H1 (cell line): Measurements from ENCODE around the gene TOP3B. TPM values are rescaled to one million over a fixed set of nuclear protein-coding genes. Genes with fewer than 3 reads are reported as not detected.

Experiments used
- CTCF ChIA-PET: fragments of 300-600 bp; sonication (Branson Sonifier 250); formaldehyde crosslinking; loops from one replicate; lab custom pipeline; 2021; ENCODE audit not compliant: partially characterized antibody; lab: Charles Lee
- POLR2A ChIA-PET: fragments of 300-600 bp; sonication (Branson Sonifier 250); formaldehyde crosslinking; loops from one replicate; lab custom pipeline; 2021; ENCODE audit warnings: inconsistent platforms; ENCODE audit not compliant: partially characterized antibody; lab: Charles Lee
- DNase-seq, 2 experiments: peaks; one replicate each; pipeline versions ENCODE4 v3.0.0 to v3.0.0-alpha.2; 2010 to 2022; ENCODE audit warnings: low spot score in 2 of 2, low read depth in 1 of 2, mixed read lengths in 1 of 2
- FAIRE-seq: peaks from 2 replicates; lab custom pipeline; 2011; peaks lifted over from hg19 to GRCh38; lab: Jason Lieb, UNC
- H2AFZ ChIP-seq: 2 replicates; pipeline ENCODE4 v1.8.1; 2012; ENCODE audit warnings: low read length, inconsistent platforms
- H2AK5ac ChIP-seq: 2 replicates; pipeline ENCODE4 v1.6.1; 2013; ENCODE audit warnings: low read depth, low read length
- H2BK120ac ChIP-seq: replicated peaks from 2 replicates; pipeline ENCODE3; 2013; ENCODE audit warnings: low read depth, low read length, inconsistent platforms
- H2BK12ac ChIP-seq: 2 replicates; pipeline ENCODE4 v1.6.1; 2013; ENCODE audit warnings: low read depth, low read length
- H2BK15ac ChIP-seq: 2 replicates; pipeline ENCODE4 v1.6.1; 2013; ENCODE audit warnings: low read length
- H2BK20ac ChIP-seq: 2 replicates; pipeline ENCODE4 v1.6.1; 2013; ENCODE audit warnings: low read length
- H2BK5ac ChIP-seq: 2 replicates; pipeline ENCODE4 v1.6.1; 2013; ENCODE audit warnings: low read depth, low read length
- H3K14ac ChIP-seq: 2 replicates; pipeline ENCODE4 v1.6.1; 2013; ENCODE audit warnings: inconsistent platforms; ENCODE audit not compliant: insufficient read length
- H3K18ac ChIP-seq: 2 replicates; pipeline ENCODE4 v1.6.1; 2013; ENCODE audit warnings: low read length; ENCODE audit errors: extremely low read depth
- H3K23ac ChIP-seq: 2 replicates; pipeline ENCODE4 v1.6.1; 2013; ENCODE audit warnings: inconsistent platforms; ENCODE audit not compliant: insufficient read length
- H3K23me2 ChIP-seq: 2 replicates; pipeline ENCODE4 v1.6.1; 2013; ENCODE audit warnings: low read depth, low read length
- H3K27ac ChIP-seq: 2 replicates; pipeline ENCODE4 v1.6.1; 2011; ENCODE audit warnings: low read depth, low read length, inconsistent platforms
- H3K27me3 ChIP-seq, 4 experiments: replicated peaks in 1 of 4; 1 replicate in 1 of 4; 2 replicates in 3 of 4; pipeline versions ENCODE4 v1.6.1 to v1.8.1; 2011 to 2013; ENCODE audit warnings: low read length in 3 of 4, mild to moderate bottlenecking in 3 of 4, inconsistent platforms in 2 of 4, mixed read lengths in 2 of 4, moderate library complexity in 1 of 4; ENCODE audit not compliant: control insufficient read depth in 3 of 4, insufficient read depth in 3 of 4; ENCODE audit errors: extremely low read depth in 1 of 4
- H3K36me3 ChIP-seq, 4 experiments: 2 replicates each; pipeline versions ENCODE4 v1.6.1 to v1.8.1; 2011 to 2013; ENCODE audit warnings: mild to moderate bottlenecking in 4 of 4, low read length in 3 of 4, moderate library complexity in 2 of 4, control low read depth in 1 of 4, inconsistent platforms in 1 of 4; ENCODE audit not compliant: insufficient read depth in 4 of 4, control insufficient read depth in 2 of 4
- H3K4ac ChIP-seq: replicated peaks from 2 replicates; pipeline ENCODE3; 2013; ENCODE audit warnings: low read length, low read depth, mixed read lengths, inconsistent platforms; ENCODE audit not compliant: insufficient read length
- H3K4me1 ChIP-seq, 4 experiments: replicated peaks in 1 of 4; 1 replicate in 1 of 4; 2 replicates in 3 of 4; pipeline versions ENCODE4 v1.6.1 to v1.8.1; 2011 to 2013; ENCODE audit warnings: low read length in 3 of 4, inconsistent platforms in 2 of 4, mixed read lengths in 1 of 4; ENCODE audit not compliant: insufficient read depth in 4 of 4, control insufficient read depth in 3 of 4
- H3K4me2 ChIP-seq, 2 experiments: 2 replicates each; pipeline versions ENCODE4 v1.6.1 to v1.8.1; 2011 to 2013; ENCODE audit warnings: low read depth in 2 of 2, low read length in 2 of 2, control low read depth in 1 of 2, inconsistent platforms in 1 of 2, mild to moderate bottlenecking in 1 of 2; ENCODE audit not compliant: insufficient read depth in 1 of 2
- H3K4me3 ChIP-seq, 4 experiments: fragments of 200-600, 300-600 bp in 1 of 4; sonication (generic), shearing (Covaris generic), sonication (Bioruptor Twin) in 1 of 4; 2 replicates each; pipeline versions ENCODE4 v1.5.1 to v1.8.1; 2011 to 2016; ENCODE audit warnings: low read length in 4 of 4, low read depth in 3 of 4, control low read depth in 2 of 4, inconsistent platforms in 2 of 4, mild to moderate bottlenecking in 2 of 4, mixed read lengths in 1 of 4, moderate library complexity in 1 of 4; ENCODE audit not compliant: insufficient read depth in 2 of 4; ENCODE audit errors: extremely low read depth in 1 of 4
- H3K56ac ChIP-seq: replicated peaks from 2 replicates; pipeline ENCODE3; 2013; ENCODE audit warnings: low read depth, mild to moderate bottlenecking, mixed read lengths, low read length, inconsistent platforms; ENCODE audit not compliant: insufficient read length
- H3K79me1 ChIP-seq: 2 replicates; pipeline ENCODE4 v1.6.1; 2013; ENCODE audit warnings: low read depth, low read length, control low read depth
- H3K79me2 ChIP-seq, 2 experiments: 2 replicates each; pipeline versions ENCODE4 v1.6.1 to v1.8.1; 2012 to 2013; ENCODE audit warnings: low read length in 2 of 2, mild to moderate bottlenecking in 2 of 2, inconsistent platforms in 1 of 2; ENCODE audit not compliant: insufficient read depth in 2 of 2, control insufficient read depth in 1 of 2
- H3K9ac ChIP-seq, 4 experiments: replicated peaks in 1 of 4; 1 replicate in 1 of 4; 2 replicates in 3 of 4; pipeline versions ENCODE4 v1.6.1 to v1.8.1; 2011 to 2013; ENCODE audit warnings: low read depth in 3 of 4, low read length in 3 of 4, control low read depth in 2 of 4, mild to moderate bottlenecking in 2 of 4, moderate library complexity in 2 of 4, inconsistent platforms in 1 of 4; ENCODE audit errors: extremely low read depth in 1 of 4
- H3K9me3 ChIP-seq, 2 experiments: 2 replicates each; pipeline versions ENCODE4 v1.6.1 to v1.8.1; 2012 to 2013; ENCODE audit warnings: mild to moderate bottlenecking in 2 of 2, moderate library complexity in 2 of 2, control low read depth in 1 of 2, inconsistent platforms in 1 of 2, low read depth in 1 of 2, low read length in 1 of 2, mixed read lengths in 1 of 2; ENCODE audit not compliant: insufficient read depth in 2 of 2
- H4K20me1 ChIP-seq, 2 experiments: replicated peaks in 1 of 2; 2 replicates each; pipeline versions ENCODE3 to v1.8.1; 2011 to 2013; ENCODE audit warnings: inconsistent platforms in 2 of 2, low read length in 2 of 2, mild to moderate bottlenecking in 1 of 2; ENCODE audit not compliant: insufficient read depth in 2 of 2, control insufficient read depth in 1 of 2
- H4K5ac ChIP-seq: 2 replicates; pipeline ENCODE4 v1.6.1; 2013; ENCODE audit warnings: low read length, low read depth, mixed read lengths, inconsistent platforms; ENCODE audit not compliant: insufficient read length
- H4K8ac ChIP-seq: 2 replicates; pipeline ENCODE4 v1.8.0; 2013; ENCODE audit warnings: mild to moderate bottlenecking, moderate library complexity, low read length, inconsistent platforms; ENCODE audit not compliant: insufficient read depth; ENCODE audit errors: extremely low read depth
- H4K91ac ChIP-seq: replicated peaks from 2 replicates; pipeline ENCODE3; 2013; ENCODE audit warnings: low read length, mixed read lengths, inconsistent platforms; ENCODE audit not compliant: insufficient read length
- CHD2 ChIP-seq: IDR thresholded peaks from 2 replicates; pipeline ENCODE4 v1.6.1; 2012; ENCODE audit warnings: low read length, improper control_type of control experiment
- GABPA ChIP-seq: IDR thresholded peaks from 2 replicates; pipeline ENCODE4 v1.6.1; 2011; ENCODE audit warnings: mild to moderate bottlenecking, low read length, moderate library complexity, borderline replicate concordance; ENCODE audit not compliant: insufficient read depth
- GTF2F1 ChIP-seq: IDR thresholded peaks from 2 replicates; pipeline ENCODE4 v1.6.1; 2012; ENCODE audit warnings: low read depth, low read length, improper control_type of control experiment, borderline replicate concordance
- KDM4A ChIP-seq: IDR thresholded peaks from one replicate; pipeline ENCODE4 v1.7.1; 2012; ENCODE audit warnings: low read depth, mild to moderate bottlenecking, moderate library complexity, low read length, inconsistent platforms; ENCODE audit not compliant: severe bottlenecking
- NRF1 ChIP-seq: IDR thresholded peaks from 2 replicates; pipeline ENCODE4 v1.6.1; 2011; ENCODE audit warnings: mild to moderate bottlenecking, low read depth, low read length, improper control_type of control experiment
- POLR2AphosphoS5 ChIP-seq: IDR thresholded peaks from 2 replicates; pipeline ENCODE4 v1.6.1; 2011; ENCODE audit warnings: low read depth, low read length
- POU5F1 ChIP-seq: IDR thresholded peaks from 2 replicates; pipeline ENCODE4 v1.6.1; 2011; ENCODE audit warnings: low read depth, mild to moderate bottlenecking, low read length, moderate library complexity
- TEAD4 ChIP-seq: IDR thresholded peaks from 2 replicates; pipeline ENCODE4 v1.6.1; 2012; ENCODE audit warnings: low read depth, low read length, inconsistent platforms, mixed read lengths
- WGBS, 2 experiments: shearing (Covaris generic) in 1 of 2; methylation state at CpG; one replicate each; pipeline versions ENCODE4 v1.1.6 to v1.1.7; 2013 to 2015; ENCODE audit warnings: low lambda C conversion rate in 2 of 2, mixed read lengths in 2 of 2, inconsistent platforms in 1 of 2, low coverage in 1 of 2, missing lambda C conversion rate in 1 of 2; ENCODE audit not compliant: insufficient replicate concordance in 2 of 2, insufficient coverage in 1 of 2, insufficient read length in 1 of 2; ENCODE audit errors: extremely low coverage in 1 of 2, missing lambda C conversion rate in 1 of 2; 5-methylcytosine and 5-hydroxymethylcytosine counted together
- polyA plus RNA-seq, 7 experiments: library from polyadenylated mRNA; depleted of rRNA in 3 of 7; stranded (reverse) in 5 of 7; unstranded in 2 of 7; fragments of >200 nt in 5 of 7; fragments of 200-250 nt in 2 of 7; gene quantifications; 1 replicate in 5 of 7; 2 replicates in 1 of 7; 4 replicates in 1 of 7; pipeline versions ENCODE4 v1.2.1 to v1.2.3, GENCODE V29; 2011 to 2013; ENCODE audit warnings: missing spikeins in 2 of 7, mixed read lengths in 2 of 7
- total RNA-seq: library from RNA; stranded (reverse); fragmentation: NEBNext Ultra II Directional; extraction: Animal tissue kit (Norgen Biotek cat#: 25700); gene quantifications from 2 replicates; pipeline ENCODE4 v1.2.1, GENCODE V29; 2021
- TF ChIP-seq, protein P1 (sequence below): IDR thresholded peaks from 2 replicates; pipeline ENCODE4 v1.6.1; 2011; ENCODE audit warnings: low read length, improper control_type of control experiment
- TF ChIP-seq, protein P2 (sequence below): IDR thresholded peaks from 2 replicates; pipeline ENCODE4 v1.6.1; 2012; ENCODE audit warnings: inconsistent platforms

The TOP3B gene
- total and polyA plus RNA-seq, 2 of the 8 experiments (the other 6 are each of a cell fraction or from before 2014, with no cell fraction given), result 30.4 to 52.8 TPM

DNA sequence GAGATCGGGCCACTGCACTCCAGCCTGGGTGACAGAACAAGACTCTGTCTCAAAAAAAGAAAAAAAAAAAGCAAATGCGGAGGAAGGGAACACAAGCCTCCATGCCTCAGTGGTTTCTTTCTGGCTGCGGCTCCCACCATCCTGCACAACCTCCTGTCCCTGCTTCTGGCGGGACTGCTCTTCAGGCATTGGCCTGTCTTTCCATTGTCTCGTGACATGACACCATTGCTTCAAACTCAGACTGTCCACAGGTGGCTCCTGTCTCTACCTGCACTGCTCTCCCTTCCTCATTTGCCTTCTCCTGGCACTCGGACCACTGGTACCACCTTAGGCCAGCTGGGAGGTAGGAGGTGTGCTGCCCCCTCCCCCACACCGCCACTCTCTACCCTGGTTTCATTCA, 19.3 kb downstream of the TOP3B start:
- Histone ChIP-seq H3K14ac (no peak overlapping the region), H3K23me2 (no peaks in the 10 kb centered on the region), H2BK12ac (no peak overlapping the region), H3K23ac (no peak overlapping the region), H3K4me3 (no peak overlapping the region), H3K9ac (no peak overlapping the region), H4K8ac (no peak overlapping the region), H4K5ac (no peak overlapping the region), H3K4me2 (no peak overlapping the region), H3K18ac (no peak overlapping the region), H3K4ac (no peak overlapping the region), H2BK20ac (no peak overlapping the region), H3K27ac (no peak overlapping the region), H3K27me3 (no peaks in the 10 kb centered on the region), H3K56ac (no peak overlapping the region), H3K9me3 (peaks cover 0 to 8% of the 10 kb centered on the region in 2 experiments; a peak in 1 of 4 replicates), H3K79me1 (no peaks in the 10 kb centered on the region), H2BK120ac (no peak overlapping the region), H3K36me3 (peaks cover 25 to 74% (median 60%) of the 10 kb centered on the region in 4 experiments), H3K79me2 (no peaks in the 10 kb centered on the region), H2BK5ac (no peak overlapping the region), H2BK15ac (no peak overlapping the region), H2AK5ac (no peak overlapping the region), H2AFZ (no peak overlapping the region), H3K4me1 (no peaks in the 10 kb centered on the region), H4K20me1 (peaks cover 4 to 19% of the 10 kb centered on the region in 2 experiments), H4K91ac (no peak overlapping the region)
- TF ChIP-seq NRF1, result no peak
- no peak for TF ChIP-seq POLR2AphosphoS5
- no peak for TF ChIP-seq GTF2F1
- no peak for TF ChIP-seq KDM4A
- TF ChIP-seq CHD2, result no peak
- TF ChIP-seq, protein P1, sequence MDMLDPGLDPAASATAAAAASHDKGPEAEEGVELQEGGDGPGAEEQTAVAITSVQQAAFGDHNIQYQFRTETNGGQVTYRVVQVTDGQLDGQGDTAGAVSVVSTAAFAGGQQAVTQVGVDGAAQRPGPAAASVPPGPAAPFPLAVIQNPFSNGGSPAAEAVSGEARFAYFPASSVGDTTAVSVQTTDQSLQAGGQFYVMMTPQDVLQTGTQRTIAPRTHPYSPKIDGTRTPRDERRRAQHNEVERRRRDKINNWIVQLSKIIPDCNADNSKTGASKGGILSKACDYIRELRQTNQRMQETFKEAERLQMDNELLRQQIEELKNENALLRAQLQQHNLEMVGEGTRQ, result no peak
- TF ChIP-seq GABPA, result no peak
- TF ChIP-seq TEAD4, result no peak
- TF ChIP-seq POU5F1, result no peak
- TF ChIP-seq, protein P2, sequence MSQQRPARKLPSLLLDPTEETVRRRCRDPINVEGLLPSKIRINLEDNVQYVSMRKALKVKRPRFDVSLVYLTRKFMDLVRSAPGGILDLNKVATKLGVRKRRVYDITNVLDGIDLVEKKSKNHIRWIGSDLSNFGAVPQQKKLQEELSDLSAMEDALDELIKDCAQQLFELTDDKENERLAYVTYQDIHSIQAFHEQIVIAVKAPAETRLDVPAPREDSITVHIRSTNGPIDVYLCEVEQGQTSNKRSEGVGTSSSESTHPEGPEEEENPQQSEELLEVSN, result no peak
- ChIA-PET CTCF (interaction anchor here (4.6 kb wide), 1 partner anchor 8 kb away, joined by 26 read pairs; no protein-coding TSS in a partner anchor), POLR2A (interaction anchor here (1.0 to 5.4 kb wide), 3 partner anchors 8 to 18 kb away, joined by 3 to 37 read pairs (median 17); partner anchors contain the start of gene TOP3B)
- 92% methylated on average over 4 of the region's 7 CpGs; no CpG with 5 or more reads in 1 of the 2 experiments for WGBS, 2 experiments
- DNase-seq (no peak), FAIRE-seq (no peak)
